Nephron progenitor cell (in vitro differentiated cells): Measurements from ENCODE around the gene CTDP1.

Experiments
- DNase-seq: peaks from one replicate; pipeline ENCODE4 v3.0.0; 2021
- H3K27ac Mint-ChIP-seq: 2 replicates; pipeline ENCODE4 v1.8.0; 2021; ENCODE audit warnings: mild to moderate bottlenecking, moderate library complexity, mixed read lengths
- H3K27me3 Mint-ChIP-seq: 2 replicates; pipeline ENCODE4 v1.8.0; 2021; ENCODE audit warnings: mild to moderate bottlenecking, low read depth, mixed read lengths; ENCODE audit not compliant: poor library complexity
- H3K36me3 Mint-ChIP-seq: 2 replicates; pipeline ENCODE4 v1.8.0; 2021; ENCODE audit warnings: low read depth, mixed read lengths
- H3K4me1 Mint-ChIP-seq: 2 replicates; pipeline ENCODE4 v1.8.0; 2021; ENCODE audit warnings: mixed read lengths
- H3K4me3 Mint-ChIP-seq: 2 replicates; pipeline ENCODE4 v1.8.0; 2021; ENCODE audit warnings: mild to moderate bottlenecking, moderate library complexity, mixed read lengths
- H3K9me3 Mint-ChIP-seq: 2 replicates; pipeline ENCODE4 v1.8.0; 2021; ENCODE audit warnings: mild to moderate bottlenecking, moderate library complexity, mixed read lengths
- CTCF ChIP-seq: fragments of 200-600 bp; sonication (generic); IDR thresholded peaks from 2 replicates; pipeline ENCODE4 v1.5.0; 2021; ENCODE audit warnings: antibody characterized with exemption

The CTDP1 gene

GRCh38 chr18:79713341-79713740 lies 33.7 kb downstream of the CTDP1 start:
- H3K36me3 Mint-ChIP-seq = peaks cover 14% of the 10 kb centered on the region
- peaks cover 19% of the 10 kb centered on the region for H3K4me1 Mint-ChIP-seq
- H3K27ac Mint-ChIP-seq = no peak overlapping the region
- TF ChIP-seq CTCF = no peak
- no peak for DNase-seq
- no peak overlapping the region for H3K4me3 Mint-ChIP-seq
- H3K27me3 Mint-ChIP-seq = no peaks in the 10 kb centered on the region
- no peaks in the 10 kb centered on the region for H3K9me3 Mint-ChIP-seq

GRCh38 chr18:79714531-79715240 lies 35.1 kb downstream of the CTDP1 start:
- Mint-ChIP-seq H3K4me3 (no peak overlapping the region), H3K27me3 (no peaks in the 10 kb centered on the region), H3K27ac (no peak overlapping the region), H3K4me1 (peaks cover 19% of the 10 kb centered on the region), H3K36me3 (peaks cover 27% of the 10 kb centered on the region), H3K9me3 (peaks cover 3% of the 10 kb centered on the region)
- TF ChIP-seq CTCF = no peak
- DNase-seq = no peak

- H3K27ac Mint-ChIP-seq = no peak overlapping the region
- no peak for DNase-seq
- no peak overlapping the region for H3K4me3 Mint-ChIP-seq
- peaks cover 19% of the 10 kb centered on the region for H3K4me1 Mint-ChIP-seq
- H3K27me3 Mint-ChIP-seq = no peaks in the 10 kb centered on the region
- no peak for TF ChIP-seq CTCF
- peaks cover 33% of the 10 kb centered on the region for H3K36me3 Mint-ChIP-seq
- H3K9me3 Mint-ChIP-seq = peaks cover 3% of the 10 kb centered on the region
Observed at GRCh38 chr18:79715280-79715679, 35.7 kb downstream of the CTDP1 start.

- TF ChIP-seq CTCF = no peak
- Mint-ChIP-seq H3K4me3 (no peak overlapping the region), H3K27me3 (no peaks in the 10 kb centered on the region), H3K9me3 (peaks cover 3% of the 10 kb centered on the region), H3K27ac (no peak overlapping the region), H3K36me3 (peaks cover 43% of the 10 kb centered on the region), H3K4me1 (peaks cover 13% of the 10 kb centered on the region)
- no peak for DNase-seq
Observed at GRCh38 chr18:79717059-79717458, 37.5 kb downstream of the CTDP1 start.

GRCh38 chr18:79717555-79718074 lies 38.0 kb downstream of the CTDP1 start:
- peaks cover 8% of the 10 kb centered on the region for H3K4me1 Mint-ChIP-seq
- peaks cover 3% of the 10 kb centered on the region for H3K9me3 Mint-ChIP-seq
- TF ChIP-seq CTCF = no peak

GRCh38 chr18:79718126-79718525 lies 38.5 kb downstream of the CTDP1 start:
- no peak overlapping the region for H3K4me3 Mint-ChIP-seq
- no peak for TF ChIP-seq CTCF

More at GRCh38 chr18:79717555-79718074, 38.0 kb downstream of the CTDP1 start:
- H3K27ac Mint-ChIP-seq = no peak overlapping the region
- DNase-seq = no peak
- no peak overlapping the region for H3K4me3 Mint-ChIP-seq
- H3K27me3 Mint-ChIP-seq = no peaks in the 10 kb centered on the region
- H3K36me3 Mint-ChIP-seq = peaks cover 43% of the 10 kb centered on the region

More at GRCh38 chr18:79718126-79718525, 38.5 kb downstream of the CTDP1 start:
- Mint-ChIP-seq H3K4me1 (peaks cover 2% of the 10 kb centered on the region), H3K36me3 (peaks cover 45% of the 10 kb centered on the region), H3K9me3 (peaks cover 3% of the 10 kb centered on the region), H3K27me3 (no peaks in the 10 kb centered on the region), H3K27ac (no peak overlapping the region)
- DNase-seq = no peak
